ENCODE results near the gene DGCR2. TPM values are rescaled to one million over a fixed set of nuclear protein-coding genes. Genes with fewer than 3 reads are reported as not detected.

Gene DGCR2
- total and polyA plus RNA-seq, 4 donors, result 19.7 to 43.5 (median 32.2) TPM

- no peak for DNase-seq
- Histone ChIP-seq H3K9me3 (ENCODE audit: control insufficient read depth, low read length) (no peaks in the 10 kb centered on the region), H3K4me3 (ENCODE audit: low read length in 2 of 2) (no peak overlapping the region), H3K27me3 (ENCODE audit: control insufficient read depth in 1 of 2, insufficient read depth in 2 of 2, low read length in 1 of 2) (no peaks in the 10 kb centered on the region), H3K4me1 (ENCODE audit: control insufficient read depth in 1 of 2, insufficient read depth in 2 of 2, low read length in 2 of 2) (no peaks in the 10 kb centered on the region), H3K36me3 (ENCODE audit: control insufficient read depth in 1 of 2, insufficient read depth in 2 of 2, low read length in 1 of 2) (peaks cover 0 to 9% of the 10 kb centered on the region in 2 donors), H3K27ac (ENCODE audit: low read depth in 1 of 2, low read length in 2 of 2) (no peak overlapping the region)
- 95 to 96% methylated on average over 11 of the region's 11 CpGs for WGBS, 2 donors
- no peak for ATAC-seq (ENCODE audit: low FRiP score)
- intact Hi-C loops (cut with DNase I), result no loop called here
Measured at GRCh38 chr22:19066531-19067271, 55.5 kb downstream of the DGCR2 start.

GRCh38 chr22:19065929-19066328 lies 56.3 kb downstream of the DGCR2 start:
- Histone ChIP-seq H3K36me3 (ENCODE audit: control insufficient read depth in 1 of 2, insufficient read depth in 2 of 2, low read length in 1 of 2) (peaks cover 0 to 9% of the 10 kb centered on the region in 2 donors), H3K27ac (ENCODE audit: low read depth in 1 of 2, low read length in 2 of 2) (no peak overlapping the region), H3K4me3 (ENCODE audit: low read length in 2 of 2) (no peak overlapping the region), H3K9me3 (ENCODE audit: control insufficient read depth, low read length) (no peaks in the 10 kb centered on the region), H3K27me3 (ENCODE audit: control insufficient read depth in 1 of 2, insufficient read depth in 2 of 2, low read length in 1 of 2) (no peaks in the 10 kb centered on the region), H3K4me1 (ENCODE audit: control insufficient read depth in 1 of 2, insufficient read depth in 2 of 2, low read length in 2 of 2) (no peaks in the 10 kb centered on the region)
- ATAC-seq (ENCODE audit: low FRiP score) (no peak), DNase-seq (no peak)
- 94 to 96% methylated on average over 5 of the region's 5 CpGs for WGBS, 2 donors
- intact Hi-C loops (cut with DNase I), result no loop called here

- H3K9me3 ChIP-seq (ENCODE audit: control insufficient read depth, low read length), result no peaks in the 10 kb centered on the region
- H3K4me1 ChIP-seq (ENCODE audit: control insufficient read depth in 1 of 2, insufficient read depth in 2 of 2, low read length in 2 of 2), result no peaks in the 10 kb centered on the region
- H3K27ac ChIP-seq (ENCODE audit: low read depth in 1 of 2, low read length in 2 of 2), result no peak overlapping the region
- ATAC-seq (ENCODE audit: low FRiP score) (no peak), DNase-seq (no peak)
- 86 to 90% methylated on average over 8 of the region's 8 CpGs for WGBS, 2 donors
- intact Hi-C loops (cut with DNase I), result no loop called here
- H3K4me3 ChIP-seq (ENCODE audit: low read length in 2 of 2), result no peak overlapping the region
- H3K36me3 ChIP-seq (ENCODE audit: control insufficient read depth in 1 of 2, insufficient read depth in 2 of 2, low read length in 1 of 2), result peaks cover 0 to 9% of the 10 kb centered on the region in 2 donors
- no peaks in the 10 kb centered on the region for H3K27me3 ChIP-seq (ENCODE audit: control insufficient read depth in 1 of 2, insufficient read depth in 2 of 2, low read length in 1 of 2)
Measured at GRCh38 chr22:19065298-19065859, 56.8 kb downstream of the DGCR2 start.

- Histone ChIP-seq H3K36me3 (ENCODE audit: control insufficient read depth in 1 of 2, insufficient read depth in 2 of 2, low read length in 1 of 2) (peaks cover 0 to 9% of the 10 kb centered on the region in 2 donors), H3K27me3 (ENCODE audit: control insufficient read depth in 1 of 2, insufficient read depth in 2 of 2, low read length in 1 of 2) (no peaks in the 10 kb centered on the region), H3K4me3 (ENCODE audit: low read length in 2 of 2) (no peak overlapping the region), H3K9me3 (ENCODE audit: control insufficient read depth, low read length) (no peaks in the 10 kb centered on the region), H3K27ac (ENCODE audit: low read depth in 1 of 2, low read length in 2 of 2) (no peak overlapping the region), H3K4me1 (ENCODE audit: control insufficient read depth in 1 of 2, insufficient read depth in 2 of 2, low read length in 2 of 2) (no peaks in the 10 kb centered on the region)
- ATAC-seq (ENCODE audit: low FRiP score), result no peak
- DNase-seq, result no peak
- WGBS, 2 donors, result 94 to 98% methylated on average over 19 of the region's 19 CpGs
- intact Hi-C loops (cut with DNase I), result no loop called here
Measured at GRCh38 chr22:19064354-19065054, 57.7 kb downstream of the DGCR2 start.

DNA sequence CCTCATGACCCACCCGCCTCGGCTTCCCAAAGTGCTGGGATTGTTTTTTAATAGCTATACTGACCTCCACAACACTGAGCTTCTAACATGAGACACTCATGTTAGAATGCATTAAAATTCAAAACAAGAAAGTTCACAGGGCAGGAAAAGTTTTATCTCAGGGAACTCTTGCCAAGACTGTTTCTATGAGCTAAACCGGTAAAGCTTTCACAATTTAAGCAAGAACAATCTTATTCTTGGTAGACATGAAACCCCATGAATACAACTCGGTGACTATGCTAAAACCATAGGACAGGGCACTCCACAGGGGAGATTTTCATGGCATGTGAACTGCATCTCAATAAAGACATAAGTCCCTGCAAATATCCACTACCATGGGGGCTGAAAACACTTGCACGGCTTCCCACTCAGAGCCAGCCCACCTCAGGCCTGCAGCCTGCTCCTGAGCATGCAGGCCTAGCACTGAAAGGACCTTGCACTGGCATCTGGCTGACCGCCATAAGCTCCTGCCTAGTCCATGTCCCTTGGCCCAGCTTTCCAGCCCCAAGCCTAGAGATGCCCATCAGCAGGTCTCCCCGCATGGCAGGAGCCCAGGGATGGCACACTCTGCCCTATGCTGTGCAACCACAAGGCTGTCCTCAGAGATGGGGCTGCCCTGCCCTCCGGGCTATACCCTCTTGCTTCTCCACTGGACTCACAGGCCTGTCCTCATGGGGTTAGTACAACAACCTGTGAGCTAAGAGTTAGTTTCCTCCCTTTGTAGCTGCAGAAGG lies 58.4 kb downstream of the DGCR2 start:
- Histone ChIP-seq H3K9me3 (ENCODE audit: control insufficient read depth, low read length) (no peaks in the 10 kb centered on the region), H3K27ac (ENCODE audit: low read depth in 1 of 2, low read length in 2 of 2) (no peak overlapping the region), H3K27me3 (ENCODE audit: control insufficient read depth in 1 of 2, insufficient read depth in 2 of 2, low read length in 1 of 2) (no peaks in the 10 kb centered on the region), H3K36me3 (ENCODE audit: control insufficient read depth in 1 of 2, insufficient read depth in 2 of 2, low read length in 1 of 2) (peaks cover 0 to 10% of the 10 kb centered on the region in 2 donors), H3K4me3 (ENCODE audit: low read length in 2 of 2) (no peak overlapping the region), H3K4me1 (ENCODE audit: control insufficient read depth in 1 of 2, insufficient read depth in 2 of 2, low read length in 2 of 2) (no peaks in the 10 kb centered on the region)
- no peak for ATAC-seq (ENCODE audit: low FRiP score)
- intact Hi-C loops (cut with DNase I), result no loop called here
- WGBS, 2 donors, result 69 to 74% methylated on average over 8 of the region's 8 CpGs
- DNase-seq, result no peak

DNA sequence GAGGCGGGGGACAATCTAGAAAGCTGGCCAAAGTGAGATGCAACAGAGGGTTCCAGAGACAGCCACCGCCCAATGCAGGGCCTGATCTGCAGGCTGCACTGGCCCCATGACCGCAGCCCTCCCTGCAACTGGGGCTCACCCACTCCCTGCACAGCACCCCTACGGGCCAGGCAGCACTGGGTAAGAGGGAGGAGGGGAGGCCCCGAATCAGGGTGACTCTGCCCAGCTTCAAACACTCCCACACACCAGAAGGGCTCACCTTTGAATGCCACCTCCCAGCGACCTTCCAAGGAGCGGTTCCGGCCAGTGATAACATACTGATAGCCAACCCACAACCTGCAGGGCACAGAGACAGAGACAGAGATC lies 59.3 kb downstream of the DGCR2 start:
- WGBS, 2 donors, result 87 to 90% methylated on average over 8 of the region's 8 CpGs
- H3K36me3 ChIP-seq (ENCODE audit: control insufficient read depth in 1 of 2, insufficient read depth in 2 of 2, low read length in 1 of 2), result peaks cover 0 to 10% of the 10 kb centered on the region in 2 donors
- DNase-seq (no peak), ATAC-seq (ENCODE audit: low FRiP score) (no peak)
- H3K9me3 ChIP-seq (ENCODE audit: control insufficient read depth, low read length), result no peaks in the 10 kb centered on the region
- H3K27me3 ChIP-seq (ENCODE audit: control insufficient read depth in 1 of 2, insufficient read depth in 2 of 2, low read length in 1 of 2), result no peaks in the 10 kb centered on the region
- H3K4me1 ChIP-seq (ENCODE audit: control insufficient read depth in 1 of 2, insufficient read depth in 2 of 2, low read length in 2 of 2), result no peaks in the 10 kb centered on the region
- H3K27ac ChIP-seq (ENCODE audit: low read depth in 1 of 2, low read length in 2 of 2), result no peak overlapping the region
- H3K4me3 ChIP-seq (ENCODE audit: low read length in 2 of 2), result no peak overlapping the region
- intact Hi-C loops (cut with DNase I), result no loop called here

GRCh38 chr22:19062139-19062942 lies 59.9 kb downstream of the DGCR2 start:
- DNase-seq (no peak), ATAC-seq (ENCODE audit: low FRiP score) (no peak)
- Histone ChIP-seq H3K4me1 (ENCODE audit: control insufficient read depth in 1 of 2, insufficient read depth in 2 of 2, low read length in 2 of 2) (no peaks in the 10 kb centered on the region), H3K36me3 (ENCODE audit: control insufficient read depth in 1 of 2, insufficient read depth in 2 of 2, low read length in 1 of 2) (peaks cover 0 to 10% of the 10 kb centered on the region in 2 donors), H3K4me3 (ENCODE audit: low read length in 2 of 2) (no peak overlapping the region), H3K9me3 (ENCODE audit: control insufficient read depth, low read length) (no peaks in the 10 kb centered on the region), H3K27me3 (ENCODE audit: control insufficient read depth in 1 of 2, insufficient read depth in 2 of 2, low read length in 1 of 2) (no peaks in the 10 kb centered on the region), H3K27ac (ENCODE audit: low read depth in 1 of 2, low read length in 2 of 2) (no peak overlapping the region)
- intact Hi-C loops (cut with DNase I), result no loop called here
- WGBS, 2 donors, result 62 to 75% methylated on average over 12 of the region's 12 CpGs
